Upper lobe of left lung (tissue), 4 donors: Measurements from ENCODE around the gene CLCNKB.
"Not testable (repeated sequence)": the region's sequence is repeated elsewhere in the genome, so short reads cannot be mapped to it uniquely, and the experiment has no call there.

Experiments
- POLR2A ChIP-seq, 4 donors: fragments of 450-650 bp; IDR thresholded peaks; one replicate each; pipeline ENCODE4 v1.5.1; 2016 to 2017; ENCODE audit warnings: antibody characterized with exemption in 4 of 4, mild to moderate bottlenecking in 2 of 4
- TF ChIP-seq, protein P1 (sequence below), 6 experiments: fragments of 450-650 bp in 4 of 6; fragments of 200-600 bp in 2 of 6; sonication (generic) in 2 of 6; IDR thresholded peaks; one replicate each; pipeline ENCODE4 v1.5.1; 2016 to 2019; ENCODE audit warnings: antibody characterized with exemption in 6 of 6

GRCh38 chr1:16042654-16043053, 928 bp upstream of the CLCNKB start:
- TF ChIP-seq, protein P1, sequence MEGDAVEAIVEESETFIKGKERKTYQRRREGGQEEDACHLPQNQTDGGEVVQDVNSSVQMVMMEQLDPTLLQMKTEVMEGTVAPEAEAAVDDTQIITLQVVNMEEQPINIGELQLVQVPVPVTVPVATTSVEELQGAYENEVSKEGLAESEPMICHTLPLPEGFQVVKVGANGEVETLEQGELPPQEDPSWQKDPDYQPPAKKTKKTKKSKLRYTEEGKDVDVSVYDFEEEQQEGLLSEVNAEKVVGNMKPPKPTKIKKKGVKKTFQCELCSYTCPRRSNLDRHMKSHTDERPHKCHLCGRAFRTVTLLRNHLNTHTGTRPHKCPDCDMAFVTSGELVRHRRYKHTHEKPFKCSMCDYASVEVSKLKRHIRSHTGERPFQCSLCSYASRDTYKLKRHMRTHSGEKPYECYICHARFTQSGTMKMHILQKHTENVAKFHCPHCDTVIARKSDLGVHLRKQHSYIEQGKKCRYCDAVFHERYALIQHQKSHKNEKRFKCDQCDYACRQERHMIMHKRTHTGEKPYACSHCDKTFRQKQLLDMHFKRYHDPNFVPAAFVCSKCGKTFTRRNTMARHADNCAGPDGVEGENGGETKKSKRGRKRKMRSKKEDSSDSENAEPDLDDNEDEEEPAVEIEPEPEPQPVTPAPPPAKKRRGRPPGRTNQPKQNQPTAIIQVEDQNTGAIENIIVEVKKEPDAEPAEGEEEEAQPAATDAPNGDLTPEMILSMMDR (IDR thresholded peaks at IDR 0.05) = not testable (repeated sequence)
- not testable (repeated sequence) for TF ChIP-seq POLR2A (IDR thresholded peaks at IDR 0.05)
